Measurements from ENCODE around the gene RAB25. TPM values are rescaled to one million over a fixed set of nuclear protein-coding genes. Genes with fewer than 3 reads are reported as not detected.

The RAB25 gene
- total and polyA plus RNA-seq, 2 of the 13 experiments (the other 11 are each of a cell fraction or from before 2014, with no cell fraction given): 0.20 to 0.22 TPM

- TF ChIP-seq ZNF792 (CRISPR knock-in tag; IDR thresholded peaks at IDR 0.05) (peak; percentile 58; the same call in 1 of the 2 replicates), RARG (CRISPR knock-in tag; IDR thresholded peaks at IDR 0.05; ENCODE audit: low read depth) (no peak), ZFP90 (CRISPR knock-in tag; IDR thresholded peaks at IDR 0.05; ENCODE audit: borderline replicate concordance) (0 out of 2 replicates have a peak, but pooled peaks have one; percentile 17), KAT7 (CRISPR knock-in tag; IDR thresholded peaks at IDR 0.05; ENCODE audit: borderline replicate concordance) (no peak), ETV5 (CRISPR knock-in tag; IDR thresholded peaks at IDR 0.05; ENCODE audit: borderline replicate concordance) (no peak), ZBTB46 (CRISPR knock-in tag; IDR thresholded peaks at IDR 0.05; ENCODE audit: borderline replicate concordance) (no peak), KDM6A (CRISPR knock-in tag; IDR thresholded peaks at IDR 0.05; ENCODE audit: low read depth) (no peak), TFDP2 (CRISPR knock-in tag; IDR thresholded peaks at IDR 0.05) (no peak; the same call in 1 of the 2 replicates), ZNF430 (CRISPR knock-in tag; IDR thresholded peaks at IDR 0.05) (peak; percentile 65; the same call in 1 of the 2 replicates), TERF1 (CRISPR knock-in tag; IDR thresholded peaks at IDR 0.05) (no peak), ZNF598 (CRISPR knock-in tag; IDR thresholded peaks at IDR 0.05; ENCODE audit: borderline replicate concordance) (no peak), CBFB (CRISPR knock-in tag; IDR thresholded peaks at IDR 0.05) (no peak; the same call in 1 of the 2 replicates), ZNF543 (CRISPR knock-in tag; IDR thresholded peaks at IDR 0.05) (no peak), ARID3A (IDR thresholded peaks at IDR 0.05; ENCODE audit: low read depth, low read length) (no peak), ZNF652 (CRISPR knock-in tag; IDR thresholded peaks at IDR 0.05; ENCODE audit: borderline replicate concordance, low read depth) (no peak), SMC3 (IDR thresholded peaks at IDR 0.05; ENCODE audit: low read length) (no peak), BATF2 (CRISPR knock-in tag; IDR thresholded peaks at IDR 0.05) (no peak), ZNF335 (CRISPR knock-in tag; IDR thresholded peaks at IDR 0.05) (no peak; the same call in none of the 2 replicates), CBX2 (IDR thresholded peaks at IDR 0.05; ENCODE audit: low read depth, low read length) (no peak), CBX2 (CRISPR knock-in tag; IDR thresholded peaks at IDR 0.05; ENCODE audit: low read depth) (no peak), ASH2L (IDR thresholded peaks at IDR 0.05; ENCODE audit: insufficient read length, low read depth, low read length) (peak; percentile 63), BCL3 (CRISPR knock-in tag; IDR thresholded peaks at IDR 0.05) (no peak)
Measured at GRCh38 chr1:156082309-156083091, 21.5 kb downstream of the RAB25 start, which contains the start of gene MEX3A (continued).
